H9 (cell line): ENCODE results near the gene DCAF5. TPM values are rescaled to one million over a fixed set of nuclear protein-coding genes. Genes with fewer than 3 reads are reported as not detected.

ENCODE experiments used
- DNase-seq: peaks from one replicate; pipeline ENCODE4 v3.0.0-alpha.2; 2017
- H2AFZ ChIP-seq: one replicate; pipeline ENCODE4 v1.6.1; 2013; ENCODE audit warnings: mild to moderate bottlenecking, low read length, control low read depth, moderate library complexity
- H2AK5ac ChIP-seq: 2 replicates; pipeline ENCODE4 v1.6.1; 2013; ENCODE audit warnings: low read length, control low read depth, mixed read lengths; ENCODE audit not compliant: insufficient read length
- H2BK120ac ChIP-seq: one replicate; pipeline ENCODE4 v1.6.1; 2013; ENCODE audit warnings: low read depth, mild to moderate bottlenecking, low read length, control low read depth, inconsistent platforms; ENCODE audit not compliant: poor library complexity, severe bottlenecking
- H2BK12ac ChIP-seq: 2 replicates; pipeline ENCODE4 v1.6.1; 2013; ENCODE audit warnings: low read length, control low read depth, mixed read lengths, low read depth; ENCODE audit not compliant: insufficient read length
- H2BK15ac ChIP-seq: 2 replicates; pipeline ENCODE4 v1.6.1; 2013; ENCODE audit warnings: low read depth, low read length, control low read depth
- H2BK20ac ChIP-seq: one replicate; pipeline ENCODE4 v1.6.1; 2013; ENCODE audit warnings: low read depth, mild to moderate bottlenecking, low read length, control low read depth, inconsistent platforms; ENCODE audit not compliant: poor library complexity, severe bottlenecking
- H2BK5ac ChIP-seq: 2 replicates; pipeline ENCODE4 v1.6.1; 2013; ENCODE audit warnings: low read length, control low read depth, mixed read lengths; ENCODE audit not compliant: insufficient read length
- H3K14ac ChIP-seq: 2 replicates; pipeline ENCODE4 v1.6.1; 2013; ENCODE audit warnings: low read length, control low read depth; ENCODE audit not compliant: insufficient read depth
- H3K18ac ChIP-seq: 2 replicates; pipeline ENCODE4 v1.6.1; 2013; ENCODE audit warnings: low read depth, mild to moderate bottlenecking, mixed read lengths, low read length, control low read depth; ENCODE audit not compliant: insufficient read length
- H3K23ac ChIP-seq: 2 replicates; pipeline ENCODE4 v1.6.1; 2013; ENCODE audit warnings: low read length, control low read depth, mixed read lengths, low read depth; ENCODE audit not compliant: insufficient read length
- H3K23me2 ChIP-seq: 2 replicates; pipeline ENCODE4 v1.6.1; 2013; ENCODE audit warnings: low read depth, mild to moderate bottlenecking, mixed read lengths, low read length, control low read depth; ENCODE audit not compliant: insufficient read length, poor library complexity, severe bottlenecking
- H3K27ac ChIP-seq: 2 replicates; pipeline ENCODE4 v1.5.1; 2013; ENCODE audit warnings: low read length, control low read depth, mixed read lengths, low read depth; ENCODE audit not compliant: insufficient read length
- H3K27me3 ChIP-seq: 2 replicates; pipeline ENCODE4 v1.6.1; 2013; ENCODE audit warnings: low read length, control low read depth, inconsistent platforms; ENCODE audit not compliant: insufficient read depth
- H3K4ac ChIP-seq: 2 replicates; pipeline ENCODE4 v1.6.1; 2013; ENCODE audit warnings: low read depth, mild to moderate bottlenecking, control low read depth, inconsistent platforms, low read length, moderate library complexity
- H3K4me1 ChIP-seq: 2 replicates; pipeline ENCODE4 v1.6.1; 2013; ENCODE audit warnings: low read length, control low read depth, inconsistent platforms; ENCODE audit not compliant: insufficient read depth
- H3K4me2 ChIP-seq: 2 replicates; pipeline ENCODE4 v1.6.1; 2013; ENCODE audit warnings: low read length, control low read depth, mixed read lengths; ENCODE audit not compliant: insufficient read length, insufficient read depth
- H3K56ac ChIP-seq: 2 replicates; pipeline ENCODE4 v1.6.1; 2013; ENCODE audit warnings: low read depth, mild to moderate bottlenecking, mixed read lengths, low read length, control low read depth; ENCODE audit not compliant: insufficient read length
- H3K79me1 ChIP-seq: 2 replicates; pipeline ENCODE4 v1.6.1; 2013; ENCODE audit warnings: low read depth, mild to moderate bottlenecking, moderate library complexity, low read length, control low read depth, inconsistent platforms; ENCODE audit not compliant: insufficient read depth, poor library complexity, severe bottlenecking
- H3K79me2 ChIP-seq: 2 replicates; pipeline ENCODE4 v1.6.1; 2013; ENCODE audit warnings: low read length, control low read depth, inconsistent platforms; ENCODE audit not compliant: insufficient read depth
- H3K9ac ChIP-seq: 2 replicates; pipeline ENCODE4 v1.6.1; 2013; ENCODE audit warnings: low read length, control low read depth, mixed read lengths; ENCODE audit not compliant: insufficient read length; ENCODE audit errors: extremely low read depth
- H3K9me3 ChIP-seq: one replicate; pipeline ENCODE4 v1.6.1; 2013; ENCODE audit warnings: low read depth, low read length, inconsistent platforms; ENCODE audit not compliant: control insufficient read depth
- H3T11ph ChIP-seq: one replicate; pipeline ENCODE4 v1.6.1; 2013; ENCODE audit warnings: mild to moderate bottlenecking, low read length, control low read depth, inconsistent platforms
- H4K20me1 ChIP-seq: one replicate; pipeline ENCODE4 v1.6.1; 2013; ENCODE audit not compliant: control insufficient read depth, insufficient read length, insufficient read depth
- H4K5ac ChIP-seq: 2 replicates; pipeline ENCODE4 v1.6.1; 2013; ENCODE audit warnings: low read depth, mild to moderate bottlenecking, mixed read lengths, low read length, control low read depth; ENCODE audit not compliant: insufficient read length
- H4K8ac ChIP-seq: replicated peaks from 2 replicates; pipeline ENCODE4 v1.6.1; 2013; ENCODE audit warnings: low read length, control low read depth, mixed read lengths, low read depth; ENCODE audit not compliant: insufficient read length
- H4K91ac ChIP-seq: 2 replicates; pipeline ENCODE4 v1.6.1; 2013; ENCODE audit warnings: low read depth, mild to moderate bottlenecking, moderate library complexity, mixed read lengths, low read length, control low read depth; ENCODE audit not compliant: insufficient read length
- H3K27ac Mint-ChIP-seq, 3 experiments: 2 replicates in 2 of 3; 3 replicates in 1 of 3; pipeline ENCODE4 v1.8.0; 2020 to 2021; ENCODE audit warnings: mixed read lengths in 3 of 3, mild to moderate bottlenecking in 1 of 3, moderate library complexity in 1 of 3
- H3K27me3 Mint-ChIP-seq: 2 replicates; pipeline ENCODE4 v1.8.0; 2021; ENCODE audit warnings: low read depth, mild to moderate bottlenecking, moderate library complexity, mixed read lengths
- H3K36me3 Mint-ChIP-seq, 3 experiments: 2 replicates in 2 of 3; 3 replicates in 1 of 3; pipeline ENCODE4 v1.8.0; 2020 to 2021; ENCODE audit warnings: low read depth in 3 of 3, mixed read lengths in 3 of 3; ENCODE audit not compliant: insufficient read depth in 1 of 3
- H3K4me1 Mint-ChIP-seq, 2 experiments: 2 replicates each; pipeline ENCODE4 v1.8.0; 2020; ENCODE audit warnings: mixed read lengths in 2 of 2
- H3K4me3 Mint-ChIP-seq, 2 experiments: 2 replicates in 1 of 2; 3 replicates in 1 of 2; pipeline ENCODE4 v1.8.0; 2020 to 2021; ENCODE audit warnings: mild to moderate bottlenecking in 2 of 2, mixed read lengths in 2 of 2, moderate library complexity in 1 of 2
- H3K9me3 Mint-ChIP-seq, 2 experiments: 2 replicates in 1 of 2; 3 replicates in 1 of 2; pipeline ENCODE4 v1.8.0; 2020; ENCODE audit warnings: mild to moderate bottlenecking in 2 of 2, mixed read lengths in 2 of 2, moderate library complexity in 1 of 2
- total RNA-seq: library from RNA; stranded (reverse); gene quantifications from 2 replicates; pipeline ENCODE4 v1.2.1, GENCODE V29; 2021
- TF ChIP-seq, protein P1 (sequence below): fragments of 200-600 bp; sonication (generic); conservative IDR thresholded peaks from 3 replicates; pipeline ENCODE4 v1.8.0; 2021; ENCODE audit warnings: antibody characterized with exemption, mild to moderate bottlenecking

Gene DCAF5
- total RNA-seq, 1 experiment from 2014 or later: 31.4 TPM

DNA sequence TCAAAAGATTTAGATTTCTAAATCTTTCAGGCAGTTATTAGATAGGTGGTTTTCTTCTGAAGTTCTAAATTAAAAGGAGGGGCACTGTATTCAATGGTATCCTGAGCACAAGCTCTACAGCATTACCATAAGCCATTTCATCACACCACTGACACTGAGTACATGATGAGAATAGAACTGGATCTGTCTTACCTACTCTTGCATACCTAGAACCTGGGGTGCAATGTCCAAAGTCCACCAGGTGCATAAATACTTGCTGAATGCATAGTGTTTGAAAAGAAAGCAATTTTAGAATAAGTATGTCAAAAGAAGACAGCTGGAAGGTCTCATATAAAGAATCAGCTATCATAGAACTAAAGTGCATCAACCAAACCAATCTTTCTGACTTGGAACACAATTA lies 88.3 kb downstream of the DCAF5 start:
- Histone ChIP-seq H2BK5ac (no peak overlapping the region), H3K18ac (no peak overlapping the region), H3K9me3 (no peaks in the 10 kb centered on the region), H3K4me2 (no peak overlapping the region), H3K4me1 (no peaks in the 10 kb centered on the region), H4K5ac (no peak overlapping the region), H2AFZ (no peak overlapping the region), H3K79me2 (no peaks in the 10 kb centered on the region), H3K14ac (no peak overlapping the region), H3K23ac (no peak overlapping the region), H4K20me1 (no peaks in the 10 kb centered on the region), H3K79me1 (no peaks in the 10 kb centered on the region), H3K9ac (no peak overlapping the region), H3K27ac (no peak overlapping the region), H4K91ac (no peak overlapping the region), H3K4ac (no peak overlapping the region), H3K56ac (no peak overlapping the region), H3T11ph (no peak overlapping the region), H4K8ac (no peak overlapping the region), H2BK15ac (no peak overlapping the region), H2BK120ac (no peak overlapping the region), H3K23me2 (no peaks in the 10 kb centered on the region), H2BK20ac (no peak overlapping the region), H2AK5ac (no peak overlapping the region), H3K27me3 (no peaks in the 10 kb centered on the region), H2BK12ac (no peak overlapping the region)
- Mint-ChIP-seq H3K36me3 (peaks cover 3 to 27% (median 16%) of the 10 kb centered on the region in 3 experiments; a peak in 6 of 7 replicates), H3K27ac (no peak overlapping the region), H3K4me1 (peaks cover 4 to 12% of the 10 kb centered on the region in 2 experiments; a peak in 3 of 4 replicates), H3K9me3 (no peaks in the 10 kb centered on the region), H3K27me3 (no peaks in the 10 kb centered on the region), H3K4me3 (no peak overlapping the region)
- DNase-seq: no peak
- TF ChIP-seq, protein P1, sequence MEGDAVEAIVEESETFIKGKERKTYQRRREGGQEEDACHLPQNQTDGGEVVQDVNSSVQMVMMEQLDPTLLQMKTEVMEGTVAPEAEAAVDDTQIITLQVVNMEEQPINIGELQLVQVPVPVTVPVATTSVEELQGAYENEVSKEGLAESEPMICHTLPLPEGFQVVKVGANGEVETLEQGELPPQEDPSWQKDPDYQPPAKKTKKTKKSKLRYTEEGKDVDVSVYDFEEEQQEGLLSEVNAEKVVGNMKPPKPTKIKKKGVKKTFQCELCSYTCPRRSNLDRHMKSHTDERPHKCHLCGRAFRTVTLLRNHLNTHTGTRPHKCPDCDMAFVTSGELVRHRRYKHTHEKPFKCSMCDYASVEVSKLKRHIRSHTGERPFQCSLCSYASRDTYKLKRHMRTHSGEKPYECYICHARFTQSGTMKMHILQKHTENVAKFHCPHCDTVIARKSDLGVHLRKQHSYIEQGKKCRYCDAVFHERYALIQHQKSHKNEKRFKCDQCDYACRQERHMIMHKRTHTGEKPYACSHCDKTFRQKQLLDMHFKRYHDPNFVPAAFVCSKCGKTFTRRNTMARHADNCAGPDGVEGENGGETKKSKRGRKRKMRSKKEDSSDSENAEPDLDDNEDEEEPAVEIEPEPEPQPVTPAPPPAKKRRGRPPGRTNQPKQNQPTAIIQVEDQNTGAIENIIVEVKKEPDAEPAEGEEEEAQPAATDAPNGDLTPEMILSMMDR: no peak
